GM10248 (cell line): ENCODE results near the gene SLC34A1.

ENCODE experiments used
- CTCF ChIA-PET: fragments of 300-600 bp; sonication (Branson Sonifier 250); formaldehyde crosslinking; extraction: SDS; loops from one replicate; lab custom pipeline; 2021; ENCODE audit warnings: antibody characterized with exemption; lab: Yijun Ruan, JAX
- POLR2A ChIA-PET: fragments of 350-650 bp; sonication (Branson Sonifier 250); formaldehyde crosslinking; extraction: SDS; loops from one replicate; lab custom pipeline; 2020; ENCODE audit warnings: antibody characterized with exemption; lab: Yijun Ruan, JAX
- DNase-seq: peaks from one replicate; pipeline ENCODE4 v3.0.0; 2012; ENCODE audit errors: extremely low spot score
- CTCF ChIP-seq: IDR thresholded peaks from 2 replicates; pipeline ENCODE4 v1.5.1; 2012; ENCODE audit warnings: mild to moderate bottlenecking, low read depth; ENCODE audit errors: extremely low read depth, missing control alignments, control extremely low read depth

The SLC34A1 gene

GRCh38 chr5:177390363-177391300 lies 6.4 kb downstream of the SLC34A1 start:
- CTCF ChIA-PET, result interaction anchor here (0.6 to 30.0 kb wide), 31 partner anchors 14 to 278 kb away, joined by 3 to 734 read pairs (median 7); partner anchors contain the start of genes F12, LMAN2, PDLIM7 and PFN3

GRCh38 chr5:177392765-177393164 lies 8.5 kb downstream of the SLC34A1 start:
- ChIA-PET CTCF (interaction anchor here (1.0 to 30.0 kb wide), 7 partner anchors 12 to 109 kb away, joined by 3 to 734 read pairs (median 6); partner anchors contain the start of genes F12, LMAN2, PFN3 and PRR7), POLR2A (no interaction called here)
- no peak for DNase-seq
- TF ChIP-seq CTCF, result no peak

More at GRCh38 chr5:177390363-177391300, 6.4 kb downstream of the SLC34A1 start:
- POLR2A ChIA-PET, result interaction anchor here (1.0 to 2.0 kb wide), 3 partner anchors 11 to 36 kb away, joined by 4 to 7 read pairs (median 6); partner anchors contain the start of gene GRK6
- peak; percentile 91 for DNase-seq
- peak; percentile 90 for TF ChIP-seq CTCF

- ChIA-PET CTCF (interaction anchor here (1.0 to 30.0 kb wide), 7 partner anchors 12 to 108 kb away, joined by 3 to 734 read pairs (median 6); partner anchors contain the start of genes F12, LMAN2, PFN3 and PRR7), POLR2A (no interaction called here)
- TF ChIP-seq CTCF, result no peak
- no peak for DNase-seq
Measured at GRCh38 chr5:177393206-177393765, 9.1 kb downstream of the SLC34A1 start.

GRCh38 chr5:177393990-177394389 lies 9.8 kb downstream of the SLC34A1 start:
- POLR2A ChIA-PET, result interaction anchor here (0.6 kb wide), 1 partner anchor 49 kb away, joined by 3 read pairs; no protein-coding TSS in a partner anchor
- TF ChIP-seq CTCF, result no peak
- DNase-seq, result no peak
- CTCF ChIA-PET, result interaction anchor here (1.4 to 30.0 kb wide), 5 partner anchors 9 to 107 kb away, joined by 4 to 734 read pairs (median 285); partner anchors contain the start of genes F12, LMAN2, PFN3 and PRR7

- DNase-seq, result no peak
- ChIA-PET CTCF (interaction anchor here (8.8 to 12.8 kb wide), 2 partner anchors 9 to 54 kb away, joined by 285 to 321 read pairs; partner anchors contain the start of genes F12, PFN3 and PRR7), POLR2A (no interaction called here)
- TF ChIP-seq CTCF, result no peak
Measured at GRCh38 chr5:177396078-177396477, 11.8 kb downstream of the SLC34A1 start.

- TF ChIP-seq CTCF, result no peak
- DNase-seq, result no peak
- POLR2A ChIA-PET, result no interaction called here
- CTCF ChIA-PET, result interaction anchor here (21.8 kb wide), 1 partner anchor 49 kb away, joined by 549 read pairs; the partner anchor contains the start of gene PRR7
Measured at GRCh38 chr5:177396807-177397206, 12.6 kb downstream of the SLC34A1 start.
